Measurements from ENCODE around the gene CDC37L1. TPM values are rescaled to one million over a fixed set of nuclear protein-coding genes. Genes with fewer than 3 reads are reported as not detected.
"Not testable (repeated sequence)": the region's sequence is repeated elsewhere in the genome, so short reads cannot be mapped to it uniquely, and the experiment has no call there.

The CDC37L1 gene
- total RNA-seq, 2 experiments from 2014 or later: 8.0 to 8.9 TPM

DNA sequence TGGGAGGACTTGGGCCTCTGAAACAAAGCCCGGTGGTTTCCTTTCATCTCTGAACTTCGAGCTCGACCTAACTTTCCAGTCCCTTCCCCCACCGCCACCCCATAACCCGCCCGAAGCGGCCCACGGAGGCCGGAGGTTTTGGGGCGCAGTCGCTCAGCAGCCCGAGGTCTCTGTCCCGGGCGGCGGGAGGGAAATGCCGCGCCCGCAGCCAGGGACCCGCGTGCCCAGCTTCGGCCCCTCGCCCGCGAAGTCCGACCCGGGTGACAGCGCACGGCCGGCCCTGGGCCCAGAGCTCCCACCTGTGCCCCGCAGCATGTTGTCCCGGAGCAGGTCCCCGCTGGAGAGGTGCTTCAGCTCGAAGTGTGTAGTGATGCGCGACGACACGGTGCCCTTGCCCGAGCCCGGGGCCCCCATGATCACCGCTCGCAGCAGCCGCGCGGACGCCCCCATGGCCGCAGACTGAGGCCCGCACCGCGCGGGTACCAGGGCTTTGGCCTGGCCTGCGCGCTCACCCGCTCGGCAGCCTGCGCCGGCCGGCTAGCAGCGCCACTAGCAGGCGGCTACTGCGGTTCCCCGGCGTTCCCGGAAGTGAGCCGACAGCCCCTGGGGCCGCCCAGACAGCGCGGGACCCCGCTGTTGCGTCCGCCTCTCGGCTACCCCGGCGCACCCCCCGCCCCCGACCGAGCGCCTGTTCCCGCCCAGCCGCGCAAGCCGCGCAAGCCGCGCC is 61.4 kb downstream of the CDC37L1 start, which contains the start of gene AK3:
Gene AK3 (minus strand): TSS at position 565 of the 727 bp plus-strand sequence. CDS start 115 bp downstream, at position 450.
- H3K27me3 Mint-ChIP-seq (ENCODE audit: low read depth): no peaks in the 10 kb centered on the region
- POLR2A ChIA-PET: interaction anchor here (0.5 to 2.1 kb wide), 25 partner anchors 9 to 1242 kb away, joined by 3 to 19 read pairs (median 4); partner anchors contain the start of genes CDC37L1, JAK2, PLGRKT and PLPP6
- no peaks in the 10 kb centered on the region for H3K9me3 Mint-ChIP-seq (ENCODE audit: insufficient read depth)
- peak within 1 kb of the TSS; percentile 88 for H3K4me3 Mint-ChIP-seq
- peaks cover 9% of the 10 kb centered on the region for H3K36me3 Mint-ChIP-seq (ENCODE audit: low read depth)
- DNase-seq (peak; percentile 93), ATAC-seq (peak; percentile 94)
- H3K27ac Mint-ChIP-seq: peak within 1 kb of the TSS; percentile 90
- peaks cover 30% of the 10 kb centered on the region for H3K4me1 Mint-ChIP-seq (ENCODE audit: low read depth)
- CTCF ChIA-PET: interaction anchor here (0.6 to 2.1 kb wide), 21 partner anchors 8 to 684 kb away, joined by 3 to 10 read pairs (median 3); partner anchors contain the start of genes CDC37L1, PLPP6 and SPATA6L

DNA sequence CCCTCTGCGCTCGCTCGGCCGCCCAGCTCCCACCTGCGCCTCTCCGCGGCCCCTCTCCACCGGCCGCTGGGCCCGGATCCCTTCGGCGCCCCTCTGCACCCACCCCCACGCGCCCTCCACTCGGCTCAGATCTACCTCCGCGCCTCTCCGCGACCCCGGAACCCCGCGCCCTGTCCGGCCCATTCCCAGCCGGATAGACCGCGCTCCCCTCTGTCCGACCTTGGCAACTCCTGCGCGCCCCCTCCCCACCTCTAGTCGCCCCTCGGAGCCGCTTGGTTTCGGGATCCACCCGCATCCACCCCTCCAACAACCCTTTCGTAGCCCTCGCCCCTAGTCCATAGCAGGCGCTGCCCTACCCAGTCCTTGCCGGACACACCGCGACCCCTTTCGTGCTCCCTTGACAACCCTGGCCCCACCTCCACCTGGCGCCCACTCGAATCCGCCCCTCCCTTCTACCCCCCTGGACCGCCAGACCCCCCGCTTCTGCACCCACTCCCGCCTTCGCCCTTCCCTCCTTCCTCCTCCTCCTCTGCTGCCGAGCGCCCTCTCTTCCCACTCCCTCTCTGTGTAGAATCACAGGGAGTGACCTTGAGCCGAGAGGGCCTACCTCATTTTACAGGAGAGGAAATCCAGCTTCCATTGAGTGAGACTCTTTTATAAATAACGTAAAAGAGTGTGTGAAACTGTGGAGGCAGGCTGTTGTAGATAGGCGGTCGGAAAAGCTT is 62.2 kb downstream of the CDC37L1 start:
- Mint-ChIP-seq H3K27me3 (ENCODE audit: low read depth) (no peaks in the 10 kb centered on the region), H3K36me3 (ENCODE audit: low read depth) (peaks cover 9% of the 10 kb centered on the region), H3K27ac (peak overlapping the region; percentile 74), H3K9me3 (ENCODE audit: insufficient read depth) (no peaks in the 10 kb centered on the region), H3K4me3 (peak overlapping the region; percentile 88), H3K4me1 (ENCODE audit: low read depth) (peaks cover 30% of the 10 kb centered on the region)
- ChIA-PET CTCF (interaction anchor here (0.9 to 2.1 kb wide), 17 partner anchors 8 to 445 kb away, joined by 3 to 10 read pairs (median 4); partner anchors contain the start of genes CDC37L1 and PLPP6), POLR2A (interaction anchor here (0.5 to 2.1 kb wide), 12 partner anchors 8 to 1215 kb away, joined by 3 to 19 read pairs (median 7); partner anchors contain the start of genes CDC37L1, JAK2 and SPATA6L)
- DNase-seq (peak; percentile 29), ATAC-seq (peak; percentile 5)

DNA sequence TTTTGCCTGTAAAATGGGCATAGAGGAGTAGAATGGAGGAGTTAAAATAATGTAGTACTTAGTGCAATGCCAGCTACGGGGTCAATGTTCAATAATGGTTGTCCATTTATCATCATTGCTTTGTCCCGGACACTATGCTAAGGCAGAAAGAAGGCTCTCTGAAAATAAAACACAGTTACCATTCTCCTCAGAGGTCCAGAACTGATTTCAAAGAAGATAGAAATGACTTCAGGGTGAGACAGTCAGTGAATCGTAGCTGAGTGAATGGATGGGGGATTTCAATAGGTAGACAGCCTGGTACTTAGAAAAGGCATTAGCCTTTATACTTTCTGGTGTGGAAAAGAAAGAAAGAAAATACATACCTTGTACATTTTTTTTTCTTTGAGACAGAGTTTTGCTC is 62.9 kb downstream of the CDC37L1 start:
- Mint-ChIP-seq H3K36me3 (ENCODE audit: low read depth) (peaks cover 9% of the 10 kb centered on the region), H3K4me1 (ENCODE audit: low read depth) (peaks cover 28% of the 10 kb centered on the region), H3K4me3 (peak overlapping the region; percentile 88)

GRCh38 chr9:4743131-4743875 is 63.9 kb downstream of the CDC37L1 start:
- Mint-ChIP-seq H3K4me3 (no peak overlapping the region), H3K9me3 (ENCODE audit: insufficient read depth) (no peaks in the 10 kb centered on the region), H3K4me1 (ENCODE audit: low read depth) (peaks cover 21% of the 10 kb centered on the region), H3K27ac (no peak overlapping the region), H3K27me3 (ENCODE audit: low read depth) (no peaks in the 10 kb centered on the region), H3K36me3 (ENCODE audit: low read depth) (peaks cover 6% of the 10 kb centered on the region)
- ChIA-PET POLR2A (no interaction called here), CTCF (interaction anchor here (1.2 to 2.0 kb wide), 3 partner anchors 16 to 138 kb away, joined by 4 to 5 read pairs (median 5); partner anchors contain the start of gene CDC37L1)
- DNase-seq (no peak), ATAC-seq (no peak)

More for the DNA sequence above, 62.9 kb downstream of the CDC37L1 start:
- no peaks in the 10 kb centered on the region for H3K9me3 Mint-ChIP-seq (ENCODE audit: insufficient read depth)
- no peak for ATAC-seq
- H3K27me3 Mint-ChIP-seq (ENCODE audit: low read depth): no peaks in the 10 kb centered on the region
- ChIA-PET CTCF (interaction anchor here (1.0 to 2.0 kb wide), 6 partner anchors 17 to 444 kb away, joined by 3 to 5 read pairs (median 4); partner anchors contain the start of gene CDC37L1), POLR2A (interaction anchor here (1.8 kb wide), 1 partner anchor 60 kb away, joined by 7 read pairs; no protein-coding TSS in a partner anchor)
- DNase-seq: no peak
- H3K27ac Mint-ChIP-seq: no peak overlapping the region

GRCh38 chr9:4746278-4747030 is 67.1 kb downstream of the CDC37L1 start:
- H3K27me3 Mint-ChIP-seq (ENCODE audit: low read depth): no peaks in the 10 kb centered on the region
- H3K9me3 Mint-ChIP-seq (ENCODE audit: insufficient read depth): no peaks in the 10 kb centered on the region
- no peak overlapping the region for H3K4me3 Mint-ChIP-seq
- CTCF ChIA-PET: interaction anchor here (0.9 to 2.1 kb wide), 4 partner anchors 13 to 242 kb away, joined by 3 to 13 read pairs (median 5); partner anchors contain the start of gene RCL1
- no peak overlapping the region for H3K27ac Mint-ChIP-seq
- POLR2A ChIA-PET: no interaction called here
- DNase-seq: no peak
- no peaks in the 10 kb centered on the region for H3K36me3 Mint-ChIP-seq (ENCODE audit: low read depth)
- ATAC-seq: no peak
- H3K4me1 Mint-ChIP-seq (ENCODE audit: low read depth): peaks cover 10% of the 10 kb centered on the region

DNA sequence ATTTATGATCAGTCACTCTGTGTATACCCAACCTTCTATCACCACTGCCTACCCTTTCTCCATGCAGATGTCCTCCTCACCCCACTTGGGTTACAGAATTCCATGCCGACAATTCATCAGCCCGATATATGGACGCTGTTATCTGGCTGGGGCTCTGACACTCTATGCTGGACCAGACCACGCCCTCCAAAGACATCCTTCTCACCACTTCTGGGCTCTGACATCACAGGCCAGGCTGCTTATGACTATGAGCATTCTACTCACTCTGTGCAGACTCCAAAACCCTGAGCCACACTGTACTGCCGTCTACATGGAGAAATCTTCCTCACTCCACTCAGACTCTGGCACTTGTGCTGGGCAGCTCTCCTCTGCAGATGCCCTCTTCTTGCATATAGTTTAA is 69.2 kb downstream of the CDC37L1 start:
- Mint-ChIP-seq H3K27ac (no peak overlapping the region), H3K36me3 (ENCODE audit: low read depth) (no peaks in the 10 kb centered on the region), H3K4me1 (ENCODE audit: low read depth) (peaks cover 2% of the 10 kb centered on the region), H3K9me3 (ENCODE audit: insufficient read depth) (no peaks in the 10 kb centered on the region), H3K27me3 (ENCODE audit: low read depth) (peaks cover 2% of the 10 kb centered on the region), H3K4me3 (no peak overlapping the region)
- ChIA-PET CTCF (interaction anchor here (0.9 to 2.3 kb wide), 4 partner anchors 11 to 144 kb away, joined by 3 to 14 read pairs (median 6); no protein-coding TSS in a partner anchor), POLR2A (interaction anchor here (1.8 kb wide), 1 partner anchor 8 kb away, joined by 9 read pairs; the partner anchor contains the start of gene AK3)
- no peak for DNase-seq
- ATAC-seq: no peak

DNA sequence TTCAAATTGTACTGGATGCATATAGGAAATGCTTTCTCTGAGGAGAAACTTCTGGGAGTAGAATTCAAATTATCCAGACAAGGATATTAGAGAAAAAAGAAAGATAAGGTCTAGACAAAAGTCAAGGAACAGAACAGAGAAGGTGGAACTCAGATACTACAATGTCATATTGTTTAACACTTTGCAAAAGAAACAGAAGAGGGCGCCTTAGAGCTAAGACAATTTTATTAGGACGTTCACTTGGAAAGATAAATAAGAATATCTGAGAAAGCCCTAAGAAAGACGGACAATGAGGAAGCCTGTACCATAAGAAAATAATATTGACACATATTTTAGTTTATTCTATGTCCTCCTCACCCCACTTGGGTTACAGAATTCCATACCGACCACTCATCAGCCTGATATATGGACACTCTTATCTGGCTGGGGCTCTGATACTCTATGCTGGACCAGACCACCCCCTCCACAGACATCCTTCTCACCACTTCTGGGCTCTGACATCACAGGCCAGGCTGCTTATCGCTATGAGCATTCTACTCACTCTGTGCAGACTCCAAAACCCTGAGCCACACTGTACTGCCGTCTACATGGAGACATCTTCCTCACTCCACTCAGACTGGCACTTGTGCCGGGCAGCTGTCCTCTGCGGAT is 70.8 kb downstream of the CDC37L1 start:
- H3K27ac Mint-ChIP-seq: no peak overlapping the region
- POLR2A ChIA-PET: interaction anchor here (1.8 kb wide), 1 partner anchor 9 kb away, joined by 9 read pairs; the partner anchor contains the start of gene AK3
- DNase-seq: no peak
- no peaks in the 10 kb centered on the region for H3K9me3 Mint-ChIP-seq (ENCODE audit: insufficient read depth)
- peaks cover 2% of the 10 kb centered on the region for H3K27me3 Mint-ChIP-seq (ENCODE audit: low read depth)
- CTCF ChIA-PET: interaction anchor here (0.6 to 2.3 kb wide), 15 partner anchors 9 to 690 kb away, joined by 3 to 14 read pairs (median 3); partner anchors contain the start of gene AK3
- peaks cover 2% of the 10 kb centered on the region for H3K4me1 Mint-ChIP-seq (ENCODE audit: low read depth)
- peak; percentile 68 for ATAC-seq
- H3K36me3 Mint-ChIP-seq (ENCODE audit: low read depth): no peaks in the 10 kb centered on the region
- H3K4me3 Mint-ChIP-seq: no peak overlapping the region

GRCh38 chr9:4754530-4754929 is 75.2 kb downstream of the CDC37L1 start:
- H3K27ac Mint-ChIP-seq; H3K4me3 Mint-ChIP-seq; H3K27me3 Mint-ChIP-seq (ENCODE audit: low read depth); POLR2A ChIA-PET; H3K36me3 Mint-ChIP-seq (ENCODE audit: low read depth); DNase-seq; H3K9me3 Mint-ChIP-seq (ENCODE audit: insufficient read depth); H3K4me1 Mint-ChIP-seq (ENCODE audit: low read depth); ATAC-seq: not testable (repeated sequence)
- CTCF ChIA-PET: interaction anchor here (1.1 to 6.7 kb wide), 3 partner anchors 10 to 235 kb away, joined by 3 to 89 read pairs (median 3); partner anchors contain the start of gene JAK2

GRCh38 chr9:4755026-4755609 is 75.7 kb downstream of the CDC37L1 start:
- CTCF ChIA-PET: interaction anchor here (1.1 to 6.7 kb wide), 3 partner anchors 11 to 234 kb away, joined by 3 to 89 read pairs (median 3); partner anchors contain the start of gene JAK2
- ATAC-seq (no peak), DNase-seq (no peak)
- Mint-ChIP-seq H3K27me3 (ENCODE audit: low read depth) (peaks cover 7% of the 10 kb centered on the region), H3K27ac (no peak overlapping the region), H3K36me3 (ENCODE audit: low read depth) (no peaks in the 10 kb centered on the region), H3K4me3 (no peak overlapping the region), H3K4me1 (ENCODE audit: low read depth) (peaks cover 3% of the 10 kb centered on the region), H3K9me3 (ENCODE audit: insufficient read depth) (no peaks in the 10 kb centered on the region)
- POLR2A ChIA-PET: no interaction called here

All from activated CD8-positive, alpha-beta T cell treated with anti-CD3 and anti-CD28 coated beads, Interleukin-2, amount 10 ng/mL, durations not matched to agents 7 days and 5 days (primary cell).